Thymus (tissue), 11 donors: ENCODE results near the gene CCDC30. TPM values are rescaled to one million over a fixed set of nuclear protein-coding genes. Genes with fewer than 3 reads are reported as not detected.
"Not testable (repeated sequence)": the region's sequence is repeated elsewhere in the genome, so short reads cannot be mapped to it uniquely, and the experiment has no call there.

ENCODE experiments used
- DNase-seq, 9 donors: peaks; one replicate each; pipeline ENCODE4 v3.0.0-alpha.2; 2013; ENCODE audit warnings: low spot score in 9 of 9, low read depth in 6 of 9, missing footprints in 1 of 9
- H3K27ac ChIP-seq, 2 donors: one replicate each; pipeline ENCODE4 v1.5.1; 2013; ENCODE audit warnings: control low read depth in 1 of 2, low read depth in 1 of 2, low read length in 1 of 2, mild to moderate bottlenecking in 1 of 2, moderate library complexity in 1 of 2
- H3K27me3 ChIP-seq, 2 donors: one replicate each; pipeline ENCODE4 v1.5.1; 2013; ENCODE audit warnings: low read length in 1 of 2; ENCODE audit not compliant: control insufficient read depth in 2 of 2, insufficient read depth in 1 of 2
- H3K36me3 ChIP-seq, 2 donors: one replicate each; pipeline ENCODE4 v1.5.1; 2013; ENCODE audit warnings: low read length in 1 of 2, mild to moderate bottlenecking in 1 of 2, moderate library complexity in 1 of 2; ENCODE audit not compliant: control insufficient read depth in 2 of 2, insufficient read depth in 2 of 2
- H3K4me1 ChIP-seq, 2 donors: one replicate each; pipeline ENCODE4 v1.5.1; 2013; ENCODE audit warnings: low read length in 2 of 2; ENCODE audit not compliant: control insufficient read depth in 2 of 2, insufficient read depth in 2 of 2
- H3K4me3 ChIP-seq, 2 donors: one replicate each; pipeline ENCODE4 v1.5.1; 2013; ENCODE audit warnings: low read length in 2 of 2, control low read depth in 1 of 2, mild to moderate bottlenecking in 1 of 2
- H3K9me3 ChIP-seq, 2 donors: one replicate each; pipeline ENCODE4 v1.5.1; 2013; ENCODE audit warnings: low read length in 1 of 2, mild to moderate bottlenecking in 1 of 2; ENCODE audit not compliant: control insufficient read depth in 2 of 2, insufficient read depth in 1 of 2
- WGBS: extraction: QIAGEN DNeasy Blood & Tissue Kit; methylation state at CpG from one replicate; pipeline ENCODE4 v1.1.7; 2013; 5-methylcytosine and 5-hydroxymethylcytosine counted together
- polyA plus RNA-seq: library from polyadenylated mRNA; stranded (reverse); fragments of 200-250 nt; gene quantifications from one replicate; pipeline ENCODE4 v1.2.3, GENCODE V29; 2013
- total RNA-seq: library from RNA; stranded (reverse); fragments of 120-200 nt; gene quantifications from one replicate; pipeline ENCODE4 v1.2.4, GENCODE V29; 2013
- donor health status: healthy.

The CCDC30 gene
- total and polyA plus RNA-seq, 2 donors: 1.6 to 1.9 TPM

DNA sequence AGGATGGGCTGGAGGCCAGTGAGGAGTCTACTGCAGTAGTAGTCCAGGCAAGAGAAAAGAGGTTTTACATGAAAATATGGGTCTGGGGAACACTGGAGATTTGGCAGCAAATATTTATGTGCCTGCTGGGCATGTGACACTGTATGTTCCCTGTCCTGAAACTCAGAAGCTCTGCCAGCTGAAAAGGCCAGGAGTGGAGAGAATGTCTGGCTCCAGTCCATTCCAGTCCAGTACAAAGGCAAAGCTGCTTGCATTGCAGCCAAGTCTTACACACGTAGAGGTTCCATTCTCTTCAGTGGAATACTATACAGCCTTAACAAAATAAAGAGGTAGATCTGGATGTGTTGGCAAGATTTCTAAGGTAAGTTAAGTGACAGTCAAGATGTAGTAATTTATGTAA lies 211.6 kb downstream of the CCDC30 start:
- DNase-seq: no peak
- no peaks in the 10 kb centered on the region for H3K27me3 ChIP-seq
- H3K27ac ChIP-seq: no peak overlapping the region
- 96% methylated on average over 1 of the region's 1 CpG for WGBS
- H3K4me3 ChIP-seq: no peak overlapping the region
- no peaks in the 10 kb centered on the region for H3K9me3 ChIP-seq
- H3K4me1 ChIP-seq: no peaks in the 10 kb centered on the region
- peaks cover 13 to 49% of the 10 kb centered on the region in 2 donors for H3K36me3 ChIP-seq

GRCh38 chr1:42675467-42675866 lies 212.4 kb downstream of the CCDC30 start:
- H3K4me1 ChIP-seq: no peaks in the 10 kb centered on the region
- H3K27me3 ChIP-seq: no peaks in the 10 kb centered on the region
- peaks cover 13 to 42% of the 10 kb centered on the region in 2 donors for H3K36me3 ChIP-seq
- DNase-seq: no peak
- WGBS: 99% methylated on average over 3 of the region's 3 CpGs
- H3K9me3 ChIP-seq: no peaks in the 10 kb centered on the region
- H3K27ac ChIP-seq: no peak overlapping the region
- no peak overlapping the region for H3K4me3 ChIP-seq

DNA sequence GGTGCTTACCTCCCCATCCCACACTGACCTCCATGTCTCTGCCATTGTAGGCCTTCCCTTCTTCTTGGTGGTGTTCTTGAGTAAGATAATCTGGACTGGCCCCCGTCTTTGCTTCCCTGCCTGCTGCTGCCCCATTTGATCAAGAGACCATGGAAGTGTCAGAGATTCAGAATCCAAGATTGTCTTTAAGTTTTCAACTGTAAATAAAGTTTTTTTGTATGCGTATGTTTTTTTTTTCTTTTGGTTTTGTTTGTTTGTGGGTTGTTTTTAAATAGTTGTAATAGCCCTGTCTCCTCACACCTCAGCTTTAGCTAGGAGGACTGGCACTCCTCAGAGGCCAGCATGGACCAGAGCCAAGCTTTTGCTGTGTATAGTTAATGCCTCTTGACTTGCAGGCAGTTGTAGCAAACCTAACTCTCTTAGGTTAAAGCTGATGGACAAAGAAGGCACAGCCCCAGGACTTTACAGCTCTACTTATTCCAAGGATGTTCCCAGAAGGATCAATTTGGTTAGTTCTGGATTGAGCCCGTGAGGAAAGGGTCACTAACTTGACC lies 213.5 kb downstream of the CCDC30 start:
- Histone ChIP-seq H3K27me3 (no peaks in the 10 kb centered on the region), H3K4me1 (peaks cover 5 to 8% of the 10 kb centered on the region in 2 donors), H3K9me3 (no peaks in the 10 kb centered on the region), H3K4me3 (no peak overlapping the region), H3K27ac (no peak overlapping the region), H3K36me3 (peaks cover 13 to 33% of the 10 kb centered on the region in 2 donors)
- WGBS: 99% methylated on average over 3 of the region's 3 CpGs
- DNase-seq: no peak

- Histone ChIP-seq H3K27me3 (no peaks in the 10 kb centered on the region), H3K27ac (no peak overlapping the region), H3K4me1 (peaks cover 12 to 13% of the 10 kb centered on the region in 2 donors), H3K4me3 (no peak overlapping the region), H3K9me3 (no peaks in the 10 kb centered on the region), H3K36me3 (peaks cover 8 to 24% of the 10 kb centered on the region in 2 donors)
- DNase-seq: no peak
- WGBS: 92% methylated on average over 10 of the region's 10 CpGs
These were observed 216.4 kb downstream of the CCDC30 start for GRCh38 chr1:42679364-42679983.

- no peak overlapping the region for H3K27ac ChIP-seq
- no peak for DNase-seq
- H3K27me3 ChIP-seq: no peaks in the 10 kb centered on the region
- no peaks in the 10 kb centered on the region for H3K9me3 ChIP-seq
- peaks cover 6 to 23% of the 10 kb centered on the region in 2 donors for H3K36me3 ChIP-seq
- WGBS: 91% methylated on average over 2 of the region's 2 CpGs
- no peak overlapping the region for H3K4me3 ChIP-seq
- peaks cover 13 to 14% of the 10 kb centered on the region in 2 donors for H3K4me1 ChIP-seq
These were observed 217.0 kb downstream of the CCDC30 start for GRCh38 chr1:42680055-42680454.

DNA sequence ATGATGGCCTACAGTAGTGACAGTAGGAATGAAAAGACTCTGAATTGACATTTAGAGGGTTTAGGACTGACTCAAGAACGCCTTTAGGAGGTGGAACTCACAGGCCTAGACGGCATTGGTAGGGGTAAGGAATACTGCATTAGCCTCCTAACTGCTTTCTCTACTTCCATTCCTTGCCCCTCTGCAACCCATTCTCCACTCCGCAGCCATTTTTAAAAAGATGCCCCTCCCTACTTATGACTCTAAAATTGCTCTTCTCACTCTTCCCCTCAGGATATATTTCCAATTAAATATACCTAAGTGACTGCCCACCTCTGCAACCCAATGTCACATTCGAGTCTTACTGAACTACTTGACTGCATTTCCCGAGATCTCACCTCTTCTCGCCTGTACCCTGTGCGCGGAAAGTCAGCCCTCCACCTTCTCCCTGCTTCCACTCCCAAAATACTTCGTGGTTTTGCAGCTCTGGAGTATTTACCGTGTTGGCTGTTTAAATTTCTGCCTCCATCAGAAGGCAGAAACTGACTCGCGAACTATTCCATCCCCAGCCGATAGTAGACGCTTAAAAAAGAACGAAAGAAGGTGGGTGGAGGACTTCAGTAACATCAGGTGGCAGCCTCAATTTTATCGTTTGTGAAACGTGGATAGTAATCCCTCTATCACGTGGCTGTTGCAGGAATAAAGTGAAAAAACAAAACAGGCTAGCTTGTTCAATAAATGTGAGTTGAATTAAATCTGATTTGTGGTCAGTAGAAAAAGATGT lies 218.0 kb downstream of the CCDC30 start:
- DNase-seq: peak in 6 of 9 donors; percentile 8 to 67 (median 28)
- WGBS: 8% methylated on average over 18 of the region's 18 CpGs
- Histone ChIP-seq H3K27me3 (no peaks in the 10 kb centered on the region), H3K36me3 (peaks cover 0 to 13% of the 10 kb centered on the region in 2 donors), H3K27ac (peak overlapping the region; percentile 89 to 95), H3K4me3 (peak overlapping the region; percentile 78 to 86), H3K9me3 (no peaks in the 10 kb centered on the region), H3K4me1 (peaks cover 13 to 14% of the 10 kb centered on the region in 2 donors)

GRCh38 chr1:42681741-42682483 lies 218.8 kb downstream of the CCDC30 start, which contains the start of gene YBX1:
YBX1 (plus strand) TSS chr1:42682418; CDS start chr1:42682566, 148 bp downstream.
- Histone ChIP-seq H3K4me3 (peak within 1 kb of the TSS; percentile 78 to 86), H3K4me1 (peaks cover 13 to 19% of the 10 kb centered on the region in 2 donors), H3K9me3 (no peaks in the 10 kb centered on the region), H3K27ac (peak within 1 kb of the TSS; percentile 89 to 95), H3K36me3 (peaks cover 0 to 17% of the 10 kb centered on the region in 2 donors), H3K27me3 (no peaks in the 10 kb centered on the region)
- under 1% methylated on average over 54 of the region's 54 CpGs for WGBS
- DNase-seq: peak; percentile 94 to 99 (median 97)

DNA sequence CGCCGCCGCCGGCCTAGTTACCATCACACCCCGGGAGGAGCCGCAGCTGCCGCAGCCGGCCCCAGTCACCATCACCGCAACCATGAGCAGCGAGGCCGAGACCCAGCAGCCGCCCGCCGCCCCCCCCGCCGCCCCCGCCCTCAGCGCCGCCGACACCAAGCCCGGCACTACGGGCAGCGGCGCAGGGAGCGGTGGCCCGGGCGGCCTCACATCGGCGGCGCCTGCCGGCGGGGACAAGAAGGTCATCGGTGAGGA lies 219.3 kb downstream of the CCDC30 start:
- under 1% methylated on average over 33 of the region's 33 CpGs for WGBS
- peak overlapping the region; percentile 78 to 86 for H3K4me3 ChIP-seq
- not testable (repeated sequence) for DNase-seq, H3K9me3 ChIP-seq, H3K27me3 ChIP-seq
- peaks cover 0 to 19% of the 10 kb centered on the region in 2 donors for H3K36me3 ChIP-seq
- H3K4me1 ChIP-seq: peaks cover 13 to 19% of the 10 kb centered on the region in 2 donors
- H3K27ac ChIP-seq: peak overlapping the region; percentile 86 to 95
